GM18511 (cell line): ENCODE results near the gene GRN.
"Not testable (repeated sequence)": the region's sequence is repeated elsewhere in the genome, so short reads cannot be mapped to it uniquely, and the experiment has no call there.

Experiments
- ATAC-seq: cut with Tn5 transposase; IDR thresholded peaks from one replicate; pipeline ENCODE4 v1.9.1; 2021; ENCODE audit warnings: mild to moderate bottlenecking, moderate library complexity; ENCODE audit not compliant: unreplicated experiment

The GRN gene

GRCh38 chr17:44346064-44346844 lies 1.2 kb downstream of the GRN start:
- ATAC-seq: no peak

GRCh38 chr17:44347206-44348055 lies 2.3 kb downstream of the GRN start:
- not testable (repeated sequence) for ATAC-seq

- ATAC-seq: peak; percentile 55
Measured at GRCh38 chr17:44348234-44348987, 3.3 kb downstream of the GRN start.

GRCh38 chr17:44348988-44349364 lies 3.9 kb downstream of the GRN start:
- no peak for ATAC-seq

GRCh38 chr17:44349553-44350070 lies 4.5 kb downstream of the GRN start:
- no peak for ATAC-seq

GRCh38 chr17:44350733-44351226 lies 5.7 kb downstream of the GRN start:
- ATAC-seq: no peak

GRCh38 chr17:44351464-44351863 lies 6.4 kb downstream of the GRN start:
- no peak for ATAC-seq

- no peak for ATAC-seq
Measured at GRCh38 chr17:44351961-44352827, 7.1 kb downstream of the GRN start.

GRCh38 chr17:44352828-44353671 lies 7.9 kb downstream of the GRN start:
- ATAC-seq: no peak

GRCh38 chr17:44353672-44354331 lies 8.7 kb downstream of the GRN start:
- no peak for ATAC-seq

- ATAC-seq: no peak
Measured at GRCh38 chr17:44354582-44355561, 9.8 kb downstream of the GRN start.

- ATAC-seq: no peak
Measured at GRCh38 chr17:44355642-44356099, 10.6 kb downstream of the GRN start.

GRCh38 chr17:44356241-44356640 lies 11.1 kb downstream of the GRN start:
- ATAC-seq: no peak

- no peak for ATAC-seq
Measured at GRCh38 chr17:44358066-44358465, 13.0 kb downstream of the GRN start.

- no peak for ATAC-seq
Measured at GRCh38 chr17:44359006-44359405, 13.9 kb downstream of the GRN start.

- no peak for ATAC-seq
Measured at GRCh38 chr17:44359458-44360143, 14.5 kb downstream of the GRN start.

- ATAC-seq: no peak
Measured at GRCh38 chr17:44360144-44360533, 15.0 kb downstream of the GRN start.
